Stimulated activated CD8-positive, alpha-beta memory T cell treated with anti-CD3 and anti-CD28 coated beads, Interleukin-2, amount 100 ng/mL, for 48 hours (primary cell): ENCODE results near the gene MED22.

Experiments used
- DNase-seq, 2 donors: peaks; one replicate each; pipeline ENCODE4 v3.0.0-alpha.2; 2020; ENCODE audit warnings: low read depth in 2 of 2

Gene MED22

GRCh38 chr9:133375724-133376654 lies 28.1 kb upstream of the MED22 start, which contains the start of the genes STKLD1 and SURF4:
STKLD1 (plus strand) TSS chr9:133376366; CDS start chr9:133376474, 108 bp downstream.
SURF4 (minus strand) TSS chr9:133376060; CDS start chr9:133375969, 91 bp downstream.
- DNase-seq: peak; percentile 95 to 96

- DNase-seq: no peak
Observed at GRCh38 chr9:133375116-133375723, 27.3 kb upstream of the MED22 start.

- no peak for DNase-seq
Observed at GRCh38 chr9:133374612-133375115, 26.7 kb upstream of the MED22 start.

- no peak for DNase-seq
Observed at GRCh38 chr9:133372144-133372543, 24.2 kb upstream of the MED22 start.

GRCh38 chr9:133371261-133371711 lies 23.4 kb upstream of the MED22 start:
- peak in 1 of 2 donors; percentile 71 for DNase-seq

GRCh38 chr9:133370685-133371084 lies 22.8 kb upstream of the MED22 start:
- DNase-seq: no peak

DNA sequence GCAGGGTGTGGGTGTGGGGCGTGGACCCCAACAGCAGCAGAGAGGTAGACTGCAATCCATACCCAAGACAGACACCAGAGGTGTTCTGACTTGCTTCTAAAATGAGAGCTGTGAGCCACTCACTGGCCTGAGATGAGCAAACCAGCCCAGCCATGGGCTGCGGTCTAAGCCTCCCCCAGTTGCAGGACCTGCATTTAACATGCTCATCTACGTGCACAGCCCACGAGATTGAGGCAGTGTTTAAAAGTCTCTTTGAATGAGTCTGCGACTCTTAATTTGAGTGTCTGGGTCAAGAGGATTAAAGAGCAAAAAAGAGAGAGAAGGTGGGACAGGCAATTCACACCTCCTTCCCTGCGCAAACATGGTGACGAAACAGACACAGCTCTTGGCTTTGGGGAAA lies 22.0 kb upstream of the MED22 start:
- no peak for DNase-seq

DNA sequence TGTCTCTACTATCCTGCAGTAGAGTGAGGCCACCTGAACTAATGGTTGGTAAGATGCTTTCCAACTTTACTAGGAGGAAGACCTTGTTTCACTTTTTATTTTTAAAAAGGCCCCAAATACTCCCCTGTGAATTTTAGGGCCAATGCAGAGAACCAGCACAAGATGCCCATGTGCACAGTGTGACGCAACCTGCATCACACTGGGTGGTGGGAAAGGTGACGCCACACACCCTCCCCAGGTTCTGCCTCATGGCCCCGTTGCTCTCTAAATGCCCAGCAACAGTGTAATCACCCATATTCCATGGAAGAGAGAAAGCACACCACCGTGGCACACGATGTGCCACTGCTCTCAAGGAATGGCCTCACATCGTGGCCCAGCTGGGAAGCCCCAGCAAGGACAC lies 21.5 kb upstream of the MED22 start:
- no peak for DNase-seq

DNA sequence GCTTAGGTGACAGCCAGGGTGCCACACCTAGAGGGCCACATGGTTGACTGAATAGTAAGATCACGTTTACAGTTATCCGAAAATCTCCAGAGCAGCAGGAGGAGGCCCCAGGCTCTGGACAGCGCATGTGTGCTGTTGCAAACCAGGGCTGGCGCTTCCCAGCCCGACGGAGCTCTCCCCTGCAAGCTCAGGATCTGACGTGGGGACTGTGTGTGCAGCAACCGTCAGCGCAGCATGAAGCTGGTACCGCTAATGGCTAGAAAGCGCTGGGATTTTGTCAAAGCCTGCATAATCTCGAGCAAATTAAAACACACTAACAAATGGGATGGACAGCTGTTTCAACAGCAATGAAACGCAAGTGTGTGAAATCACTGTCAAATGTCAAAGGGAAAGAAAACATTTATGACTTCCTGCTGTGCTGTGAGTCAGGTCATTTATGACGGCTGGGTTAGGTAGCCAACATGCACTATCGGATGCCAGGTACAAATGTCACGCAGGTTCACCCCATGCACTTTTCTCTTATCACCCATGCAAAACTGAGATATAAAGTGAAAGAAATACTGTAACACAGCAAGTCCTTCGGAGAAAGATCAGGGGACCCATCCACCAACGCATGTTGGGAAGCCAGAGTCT lies 20.4 kb upstream of the MED22 start:
- no peak for DNase-seq

- no peak for DNase-seq
Observed at GRCh38 chr9:133367778-133368177, 19.8 kb upstream of the MED22 start.

- DNase-seq: no peak
Observed at GRCh38 chr9:133367221-133367620, 19.3 kb upstream of the MED22 start.

DNA sequence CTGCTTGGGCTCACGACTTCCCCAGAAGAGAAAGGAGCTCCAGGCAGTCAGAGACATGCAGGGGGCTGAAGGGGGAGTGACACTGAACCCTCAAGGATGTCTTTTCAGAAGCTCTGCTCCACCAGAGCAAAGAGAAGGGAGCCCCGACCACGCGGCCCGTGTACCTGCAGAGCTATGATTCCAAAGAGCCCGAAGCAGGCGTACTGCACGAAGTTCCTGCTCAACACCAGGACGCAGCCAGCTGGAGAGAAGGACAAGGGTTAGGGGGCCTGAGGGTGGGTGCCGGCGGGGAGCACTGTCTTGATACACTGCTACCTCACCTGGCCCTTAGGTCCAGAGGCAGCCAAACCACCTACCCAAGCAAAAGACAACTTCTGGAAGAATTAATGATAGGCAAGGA lies 18.5 kb upstream of the MED22 start:
- no peak for DNase-seq

- DNase-seq: no peak
Observed at GRCh38 chr9:133362359-133363044, 14.6 kb upstream of the MED22 start.

DNA sequence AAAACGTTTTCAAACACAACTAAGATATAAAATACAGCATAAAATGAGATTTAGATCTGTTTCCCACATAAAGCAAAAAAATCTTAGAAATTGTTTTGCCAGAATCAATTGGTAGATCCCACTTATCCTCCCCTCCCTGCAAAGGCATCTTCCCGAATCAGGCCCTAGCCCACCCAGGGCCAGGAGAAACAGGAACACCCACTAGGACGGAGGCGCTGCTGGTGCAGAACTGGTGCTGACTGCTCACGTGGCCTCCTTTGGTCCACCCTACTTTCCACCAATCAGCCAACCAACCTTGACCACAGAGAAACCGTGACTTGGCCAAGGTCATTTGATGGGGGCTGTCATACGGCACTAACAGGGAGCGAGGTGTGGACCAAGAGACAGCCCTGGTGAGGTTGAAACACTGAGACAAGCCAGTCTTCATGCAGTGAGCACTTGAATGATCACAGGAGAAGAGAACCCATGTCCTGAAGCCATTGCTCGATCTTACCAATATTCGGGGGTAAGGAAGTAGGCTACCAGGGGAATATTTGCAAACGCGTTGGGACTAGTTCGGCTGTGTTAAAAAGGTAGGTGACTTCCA lies 13.7 kb upstream of the MED22 start:
- DNase-seq: no peak

- no peak for DNase-seq
Observed at GRCh38 chr9:133360400-133361393, 12.8 kb upstream of the MED22 start.

GRCh38 chr9:133359399-133360175 lies 11.7 kb upstream of the MED22 start:
- DNase-seq: no peak

GRCh38 chr9:133357656-133358055 lies 9.7 kb upstream of the MED22 start:
- no peak for DNase-seq

- peak; percentile 86 to 92 for DNase-seq
Observed at GRCh38 chr9:133356391-133357091, 8.6 kb upstream of the MED22 start, which contains the start of the genes SURF1 and SURF2. SURF1 (minus strand) TSS chr9:133356487; CDS start chr9:133356453, 34 bp downstream. SURF2 (plus strand) TSS chr9:133356550; CDS start chr9:133356593, 43 bp downstream.
